Measurements from ENCODE around the gene KPTN. TPM values are rescaled to one million over a fixed set of nuclear protein-coding genes. Genes with fewer than 3 reads are reported as not detected.

The KPTN gene
- total RNA-seq, 1 experiment from 2014 or later = 8.0 TPM

DNA sequence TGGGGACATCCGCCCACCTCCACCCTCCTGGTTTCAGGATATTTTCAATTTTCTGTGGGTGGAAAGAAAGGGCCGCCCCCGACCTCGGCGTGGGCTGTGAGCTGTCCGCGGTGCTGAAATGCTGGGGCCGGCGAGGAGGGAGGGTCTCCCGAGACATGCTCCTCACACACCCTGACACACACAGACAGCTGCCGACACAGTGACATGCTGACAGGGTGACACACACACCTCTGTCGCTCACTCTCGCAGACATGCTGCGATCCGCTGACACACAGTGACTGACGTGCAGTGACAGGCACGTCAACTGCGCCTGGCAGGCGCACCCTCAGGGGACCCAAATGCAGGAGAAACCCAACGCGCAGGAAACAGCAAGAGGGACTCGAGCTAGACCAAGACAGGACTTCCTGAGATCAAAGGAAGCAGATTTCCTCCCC is 39.6 kb downstream of the KPTN start:
- H3F3A ChIP-seq (ENCODE audit: low read length, unreplicated experiment) = no peaks in the 10 kb centered on the region
- H4K20me1 ChIP-seq (ENCODE audit: low read length) = no peaks in the 10 kb centered on the region
- DNase-seq = no peak
- no peaks in the 10 kb centered on the region for H3K4me1 ChIP-seq (ENCODE audit: insufficient read depth, low read length)
- no peak overlapping the region for H3K27ac ChIP-seq (ENCODE audit: low read length)
- no peaks in the 10 kb centered on the region for H3K9me2 ChIP-seq (replicated peaks; ENCODE audit: low read length)
- intact Hi-C loops (cut with micrococcal nuclease) = no loop called here
- no peaks in the 10 kb centered on the region for H3K36me3 ChIP-seq (ENCODE audit: low read depth, low read length)
- POLR2A ChIA-PET (ENCODE audit: unreplicated experiment) = interaction anchor here (0.6 kb wide), 1 partner anchor 217 kb away, joined by 4 read pairs; no protein-coding TSS in a partner anchor
- no peak overlapping the region for H2AFZ ChIP-seq (ENCODE audit: low read length)
- H3K4me2 ChIP-seq (ENCODE audit: low read length) = no peak overlapping the region
- no peaks in the 10 kb centered on the region for H3K79me2 ChIP-seq (ENCODE audit: low read length)
- no peak for TF ChIP-seq EZH2phosphoT487 (IDR thresholded peaks at IDR 0.05; ENCODE audit: borderline replicate concordance, low read length)
- TF ChIP-seq EZH2 (IDR thresholded peaks at IDR 0.05; ENCODE audit: low read length, unreplicated experiment) = no peak
- TF ChIP-seq, protein P1, sequence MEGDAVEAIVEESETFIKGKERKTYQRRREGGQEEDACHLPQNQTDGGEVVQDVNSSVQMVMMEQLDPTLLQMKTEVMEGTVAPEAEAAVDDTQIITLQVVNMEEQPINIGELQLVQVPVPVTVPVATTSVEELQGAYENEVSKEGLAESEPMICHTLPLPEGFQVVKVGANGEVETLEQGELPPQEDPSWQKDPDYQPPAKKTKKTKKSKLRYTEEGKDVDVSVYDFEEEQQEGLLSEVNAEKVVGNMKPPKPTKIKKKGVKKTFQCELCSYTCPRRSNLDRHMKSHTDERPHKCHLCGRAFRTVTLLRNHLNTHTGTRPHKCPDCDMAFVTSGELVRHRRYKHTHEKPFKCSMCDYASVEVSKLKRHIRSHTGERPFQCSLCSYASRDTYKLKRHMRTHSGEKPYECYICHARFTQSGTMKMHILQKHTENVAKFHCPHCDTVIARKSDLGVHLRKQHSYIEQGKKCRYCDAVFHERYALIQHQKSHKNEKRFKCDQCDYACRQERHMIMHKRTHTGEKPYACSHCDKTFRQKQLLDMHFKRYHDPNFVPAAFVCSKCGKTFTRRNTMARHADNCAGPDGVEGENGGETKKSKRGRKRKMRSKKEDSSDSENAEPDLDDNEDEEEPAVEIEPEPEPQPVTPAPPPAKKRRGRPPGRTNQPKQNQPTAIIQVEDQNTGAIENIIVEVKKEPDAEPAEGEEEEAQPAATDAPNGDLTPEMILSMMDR (conservative IDR thresholded peaks at IDR 0.05; ENCODE audit: low read depth, low read length) = no peak
- no peak overlapping the region for H3K9ac ChIP-seq (ENCODE audit: low read length)
- ATAC-seq = no peak
- peaks cover 19% of the 10 kb centered on the region for H3K27me3 ChIP-seq (ENCODE audit: low read length)
- H3K4me3 ChIP-seq (ENCODE audit: low read length) = no peak overlapping the region
- no peaks in the 10 kb centered on the region for H3K9me3 ChIP-seq (ENCODE audit: low read length)
- CTCF ChIA-PET = no interaction called here
- BruUV-seq (replicated peaks) = no TSS peak

DNA sequence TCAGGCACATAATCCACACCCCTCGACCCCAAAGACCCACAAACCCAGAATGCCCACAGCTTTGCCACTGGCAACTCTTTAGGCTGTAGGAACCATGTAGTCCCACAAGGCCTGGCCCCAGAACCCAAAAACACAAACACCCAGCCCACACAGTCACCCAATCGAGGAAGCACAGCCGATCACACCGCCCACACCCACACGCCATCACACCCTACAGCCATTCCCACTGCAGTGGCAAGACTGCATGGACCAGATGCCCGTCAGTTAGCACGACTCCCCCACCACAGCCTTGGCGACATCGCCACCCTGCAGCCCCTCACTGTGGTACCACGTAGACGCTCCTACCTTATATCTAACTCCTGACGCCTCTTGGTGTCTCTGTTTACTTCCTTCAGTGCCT is 40.7 kb downstream of the KPTN start:
- peaks cover 19% of the 10 kb centered on the region for H3K27me3 ChIP-seq (ENCODE audit: low read length)
- no peaks in the 10 kb centered on the region for H3K4me1 ChIP-seq (ENCODE audit: insufficient read depth, low read length)
- no peak overlapping the region for H2AFZ ChIP-seq (ENCODE audit: low read length)
- H4K20me1 ChIP-seq (ENCODE audit: low read length) = no peaks in the 10 kb centered on the region
- ATAC-seq (no peak), DNase-seq (no peak)
- no peak overlapping the region for H3K27ac ChIP-seq (ENCODE audit: low read length)
- no TSS peak for BruUV-seq (replicated peaks)
- H3K79me2 ChIP-seq (ENCODE audit: low read length) = no peaks in the 10 kb centered on the region
- no peak overlapping the region for H3K4me3 ChIP-seq (ENCODE audit: low read length)
- ChIA-PET POLR2A (ENCODE audit: unreplicated experiment) (no interaction called here), CTCF (no interaction called here)
- H3K9me3 ChIP-seq (ENCODE audit: low read length) = no peaks in the 10 kb centered on the region
- no peaks in the 10 kb centered on the region for H3K9me2 ChIP-seq (replicated peaks; ENCODE audit: low read length)
- no peak overlapping the region for H3K4me2 ChIP-seq (ENCODE audit: low read length)
- no peak overlapping the region for H3K9ac ChIP-seq (ENCODE audit: low read length)
- intact Hi-C loops (cut with micrococcal nuclease) = no loop called here
- H3F3A ChIP-seq (ENCODE audit: low read length, unreplicated experiment) = no peaks in the 10 kb centered on the region
- H3K36me3 ChIP-seq (ENCODE audit: low read depth, low read length) = no peaks in the 10 kb centered on the region
- TF ChIP-seq, protein P1 (conservative IDR thresholded peaks at IDR 0.05; ENCODE audit: low read depth, low read length) = no peak
- TF ChIP-seq EZH2 (IDR thresholded peaks at IDR 0.05; ENCODE audit: low read length, unreplicated experiment) = no peak
- TF ChIP-seq EZH2phosphoT487 (IDR thresholded peaks at IDR 0.05; ENCODE audit: borderline replicate concordance, low read length) = no peak

- no peaks in the 10 kb centered on the region for H3K9me3 ChIP-seq (ENCODE audit: low read length)
- H3K9ac ChIP-seq (ENCODE audit: low read length) = no peak overlapping the region
- no peak overlapping the region for H2AFZ ChIP-seq (ENCODE audit: low read length)
- no peaks in the 10 kb centered on the region for H3F3A ChIP-seq (ENCODE audit: low read length, unreplicated experiment)
- H3K9me2 ChIP-seq (replicated peaks; ENCODE audit: low read length) = no peaks in the 10 kb centered on the region
- TF ChIP-seq EZH2phosphoT487 (IDR thresholded peaks at IDR 0.05; ENCODE audit: borderline replicate concordance, low read length) = no peak
- TF ChIP-seq, protein P1 (conservative IDR thresholded peaks at IDR 0.05; ENCODE audit: low read depth, low read length) = no peak
- no peak for TF ChIP-seq EZH2 (IDR thresholded peaks at IDR 0.05; ENCODE audit: low read length, unreplicated experiment)
- CTCF ChIA-PET = no interaction called here
- intact Hi-C loops (cut with micrococcal nuclease) = loop anchor here (5.0 to 10.0 kb wide), 2 partner anchors 76 to 158 kb away; partner anchors contain the start of gene NAPA
- BruUV-seq (replicated peaks) = no TSS peak
- DNase-seq (peak; percentile 37), ATAC-seq (no peak)
- POLR2A ChIA-PET (ENCODE audit: unreplicated experiment) = no interaction called here
- no peaks in the 10 kb centered on the region for H3K79me2 ChIP-seq (ENCODE audit: low read length)
- H3K4me1 ChIP-seq (ENCODE audit: insufficient read depth, low read length) = no peaks in the 10 kb centered on the region
- no peak overlapping the region for H3K27ac ChIP-seq (ENCODE audit: low read length)
- H3K4me2 ChIP-seq (ENCODE audit: low read length) = no peak overlapping the region
- H3K4me3 ChIP-seq (ENCODE audit: low read length) = no peak overlapping the region
- H3K27me3 ChIP-seq (ENCODE audit: low read length) = peaks cover 9% of the 10 kb centered on the region
- no peaks in the 10 kb centered on the region for H3K36me3 ChIP-seq (ENCODE audit: low read depth, low read length)
- H4K20me1 ChIP-seq (ENCODE audit: low read length) = no peaks in the 10 kb centered on the region
Observed at GRCh38 chr19:47438793-47439220, 45.2 kb downstream of the KPTN start.

All from PC-3 (cell line).